Measurements from ENCODE around the gene GRK1. TPM values are rescaled to one million over a fixed set of nuclear protein-coding genes. Genes with fewer than 3 reads are reported as not detected.
"Not testable (repeated sequence)": the region's sequence is repeated elsewhere in the genome, so short reads cannot be mapped to it uniquely, and the experiment has no call there.

The GRK1 gene
- total and polyA plus RNA-seq, 4 donors = 0.36 to 0.97 (median 0.67) TPM

GRCh38 chr13:113740286-113740556, 73.2 kb downstream of the GRK1 start:
- Histone ChIP-seq H3K27me3 (ENCODE audit: control insufficient read depth, insufficient read depth, low read length) (no peaks in the 10 kb centered on the region), H3K9me3 (ENCODE audit: control insufficient read depth, insufficient read depth, low read length) (no peaks in the 10 kb centered on the region), H3K4me1 (ENCODE audit: control insufficient read depth, insufficient read depth, low read length) (peaks cover 17% of the 10 kb centered on the region), H3K4me3 (ENCODE audit: low read depth, low read length) (no peak overlapping the region), H3K36me3 (ENCODE audit: control insufficient read depth, insufficient read depth, low read length) (peaks cover 5% of the 10 kb centered on the region), H3K27ac (ENCODE audit: low read depth, low read length) (no peak overlapping the region)
- no peak for DNase-seq (ENCODE audit: low read depth in 4 of 6, low spot score in 6 of 6)
- 66% methylated on average over 6 of the region's 9 CpGs for WGBS (ENCODE audit: insufficient coverage)

- Histone ChIP-seq H3K4me1 (ENCODE audit: control insufficient read depth, insufficient read depth, low read length) (peaks cover 17% of the 10 kb centered on the region), H3K36me3 (ENCODE audit: control insufficient read depth, insufficient read depth, low read length) (peaks cover 2% of the 10 kb centered on the region), H3K4me3 (ENCODE audit: low read depth, low read length) (no peak overlapping the region), H3K9me3 (ENCODE audit: control insufficient read depth, insufficient read depth, low read length) (no peaks in the 10 kb centered on the region), H3K27me3 (ENCODE audit: control insufficient read depth, insufficient read depth, low read length) (no peaks in the 10 kb centered on the region), H3K27ac (ENCODE audit: low read depth, low read length) (no peak overlapping the region)
- no peak for DNase-seq (ENCODE audit: low read depth in 4 of 6, low spot score in 6 of 6)
- WGBS (ENCODE audit: insufficient coverage) = 88% methylated on average over 16 of the region's 16 CpGs
Observed at GRCh38 chr13:113740661-113741060, 73.6 kb downstream of the GRK1 start.

- H3K27ac ChIP-seq (ENCODE audit: low read depth, low read length) = no peak overlapping the region
- H3K4me3 ChIP-seq (ENCODE audit: low read depth, low read length) = no peak overlapping the region
- DNase-seq (ENCODE audit: low read depth in 4 of 6, low spot score in 6 of 6) = peak in 1 of 6 donors; percentile 49
- no peaks in the 10 kb centered on the region for H3K27me3 ChIP-seq (ENCODE audit: control insufficient read depth, insufficient read depth, low read length)
- WGBS (ENCODE audit: insufficient coverage) = 73% methylated on average over 10 of the region's 15 CpGs
- no peaks in the 10 kb centered on the region for H3K36me3 ChIP-seq (ENCODE audit: control insufficient read depth, insufficient read depth, low read length)
- H3K4me1 ChIP-seq (ENCODE audit: control insufficient read depth, insufficient read depth, low read length) = peaks cover 17% of the 10 kb centered on the region
- H3K9me3 ChIP-seq (ENCODE audit: control insufficient read depth, insufficient read depth, low read length) = no peaks in the 10 kb centered on the region
Observed at GRCh38 chr13:113741191-113741668, 74.2 kb downstream of the GRK1 start.

- WGBS (ENCODE audit: insufficient coverage) = 37% methylated on average over 14 of the region's 15 CpGs
- no peak overlapping the region for H3K27ac ChIP-seq (ENCODE audit: low read depth, low read length)
- peak in 2 of 6 donors; percentile 27 to 54 for DNase-seq (ENCODE audit: low read depth in 4 of 6, low spot score in 6 of 6)
Observed at GRCh38 chr13:113742000-113742441, 75.0 kb downstream of the GRK1 start.

GRCh38 chr13:113742445-113743120, 75.6 kb downstream of the GRK1 start:
- H3K36me3 ChIP-seq (ENCODE audit: control insufficient read depth, insufficient read depth, low read length) = no peaks in the 10 kb centered on the region
- H3K4me1 ChIP-seq (ENCODE audit: control insufficient read depth, insufficient read depth, low read length) = peaks cover 20% of the 10 kb centered on the region
- no peak for DNase-seq (ENCODE audit: low read depth in 4 of 6, low spot score in 6 of 6)
- WGBS (ENCODE audit: insufficient coverage) = 83% methylated on average over 20 of the region's 21 CpGs
- no peaks in the 10 kb centered on the region for H3K9me3 ChIP-seq (ENCODE audit: control insufficient read depth, insufficient read depth, low read length)
- H3K27ac ChIP-seq (ENCODE audit: low read depth, low read length) = no peak overlapping the region
- no peaks in the 10 kb centered on the region for H3K27me3 ChIP-seq (ENCODE audit: control insufficient read depth, insufficient read depth, low read length)
- H3K4me3 ChIP-seq (ENCODE audit: low read depth, low read length) = no peak overlapping the region

More at GRCh38 chr13:113742000-113742441, 75.0 kb downstream of the GRK1 start:
- Histone ChIP-seq H3K4me1 (ENCODE audit: control insufficient read depth, insufficient read depth, low read length) (peaks cover 17% of the 10 kb centered on the region), H3K27me3 (ENCODE audit: control insufficient read depth, insufficient read depth, low read length) (no peaks in the 10 kb centered on the region), H3K36me3 (ENCODE audit: control insufficient read depth, insufficient read depth, low read length) (no peaks in the 10 kb centered on the region), H3K9me3 (ENCODE audit: control insufficient read depth, insufficient read depth, low read length) (no peaks in the 10 kb centered on the region), H3K4me3 (ENCODE audit: low read depth, low read length) (no peak overlapping the region)

- Histone ChIP-seq H3K27ac (ENCODE audit: low read depth, low read length) (no peak overlapping the region), H3K36me3 (ENCODE audit: control insufficient read depth, insufficient read depth, low read length) (no peaks in the 10 kb centered on the region), H3K4me3 (ENCODE audit: low read depth, low read length) (no peak overlapping the region), H3K27me3 (ENCODE audit: control insufficient read depth, insufficient read depth, low read length) (no peaks in the 10 kb centered on the region), H3K9me3 (ENCODE audit: control insufficient read depth, insufficient read depth, low read length) (no peaks in the 10 kb centered on the region), H3K4me1 (ENCODE audit: control insufficient read depth, insufficient read depth, low read length) (peaks cover 20% of the 10 kb centered on the region)
- no peak for DNase-seq (ENCODE audit: low read depth in 4 of 6, low spot score in 6 of 6)
- 84% methylated on average over 21 of the region's 24 CpGs for WGBS (ENCODE audit: insufficient coverage)
Observed at GRCh38 chr13:113743366-113744195, 76.6 kb downstream of the GRK1 start.

GRCh38 chr13:113744197-113745000, 77.4 kb downstream of the GRK1 start:
- H3K27ac ChIP-seq (ENCODE audit: low read depth, low read length) = no peak overlapping the region
- peaks cover 20% of the 10 kb centered on the region for H3K4me1 ChIP-seq (ENCODE audit: control insufficient read depth, insufficient read depth, low read length)
- no peaks in the 10 kb centered on the region for H3K27me3 ChIP-seq (ENCODE audit: control insufficient read depth, insufficient read depth, low read length)
- H3K9me3 ChIP-seq (ENCODE audit: control insufficient read depth, insufficient read depth, low read length) = no peaks in the 10 kb centered on the region
- no peak overlapping the region for H3K4me3 ChIP-seq (ENCODE audit: low read depth, low read length)
- no peaks in the 10 kb centered on the region for H3K36me3 ChIP-seq (ENCODE audit: control insufficient read depth, insufficient read depth, low read length)
- 88% methylated on average over 19 of the region's 21 CpGs for WGBS (ENCODE audit: insufficient coverage)
- no peak for DNase-seq (ENCODE audit: low read depth in 4 of 6, low spot score in 6 of 6)

- WGBS (ENCODE audit: insufficient coverage) = 100% methylated on average over 3 of the region's 9 CpGs
- no peak for DNase-seq (ENCODE audit: low read depth in 4 of 6, low spot score in 6 of 6)
- H3K27ac ChIP-seq (ENCODE audit: low read depth, low read length) = no peak overlapping the region
- H3K9me3 ChIP-seq (ENCODE audit: control insufficient read depth, insufficient read depth, low read length) = no peaks in the 10 kb centered on the region
- H3K36me3 ChIP-seq (ENCODE audit: control insufficient read depth, insufficient read depth, low read length) = no peaks in the 10 kb centered on the region
- H3K4me1 ChIP-seq (ENCODE audit: control insufficient read depth, insufficient read depth, low read length) = peaks cover 17% of the 10 kb centered on the region
- no peak overlapping the region for H3K4me3 ChIP-seq (ENCODE audit: low read depth, low read length)
- no peaks in the 10 kb centered on the region for H3K27me3 ChIP-seq (ENCODE audit: control insufficient read depth, insufficient read depth, low read length)
Observed at GRCh38 chr13:113745059-113745458, 78.0 kb downstream of the GRK1 start.

GRCh38 chr13:113745500-113746142, 78.6 kb downstream of the GRK1 start:
- not testable (repeated sequence) for H3K27me3 ChIP-seq (ENCODE audit: control insufficient read depth, insufficient read depth, low read length); H3K4me3 ChIP-seq (ENCODE audit: low read depth, low read length); DNase-seq (ENCODE audit: low read depth in 4 of 6, low spot score in 6 of 6); H3K36me3 ChIP-seq (ENCODE audit: control insufficient read depth, insufficient read depth, low read length); H3K27ac ChIP-seq (ENCODE audit: low read depth, low read length); H3K9me3 ChIP-seq (ENCODE audit: control insufficient read depth, insufficient read depth, low read length)
- H3K4me1 ChIP-seq (ENCODE audit: control insufficient read depth, insufficient read depth, low read length) = peaks cover 15% of the 10 kb centered on the region
- 93% methylated on average over 13 of the region's 24 CpGs for WGBS (ENCODE audit: insufficient coverage)
